ENCODE measurements around the gene PNPLA2.

PNPLA2 gene

DNA sequence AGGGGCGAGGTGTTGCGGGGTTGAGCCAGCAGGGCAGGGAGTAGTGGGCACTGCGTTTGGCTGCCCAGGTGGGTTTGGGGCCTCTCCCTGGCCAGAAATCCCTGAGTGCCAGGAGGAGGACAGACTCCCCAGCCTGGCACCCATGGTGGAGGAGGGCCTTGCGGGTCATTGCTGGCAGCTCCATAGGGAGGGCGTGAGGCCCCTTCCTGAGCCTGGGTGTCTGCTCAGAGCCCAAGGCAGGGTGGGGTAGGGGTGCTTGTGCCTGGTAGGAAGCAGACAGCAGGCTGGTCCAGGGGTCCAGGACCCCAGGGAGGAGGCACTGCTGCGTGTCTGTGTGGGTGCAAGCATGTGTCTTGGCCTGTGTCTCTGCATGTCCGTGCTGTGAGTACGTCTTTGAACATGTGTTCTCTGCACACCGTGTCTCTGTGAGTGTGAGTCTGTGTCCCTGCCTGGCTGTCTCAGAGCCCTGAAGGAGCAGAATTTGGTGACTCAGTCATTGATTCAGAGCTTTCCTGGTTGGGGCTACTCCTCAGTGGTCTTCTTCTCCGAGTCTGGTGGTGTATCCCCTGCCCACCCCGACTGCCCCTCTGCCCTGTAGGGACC is 27.9 kb downstream of the PNPLA2 start:
- no peak for DNase-seq

DNA sequence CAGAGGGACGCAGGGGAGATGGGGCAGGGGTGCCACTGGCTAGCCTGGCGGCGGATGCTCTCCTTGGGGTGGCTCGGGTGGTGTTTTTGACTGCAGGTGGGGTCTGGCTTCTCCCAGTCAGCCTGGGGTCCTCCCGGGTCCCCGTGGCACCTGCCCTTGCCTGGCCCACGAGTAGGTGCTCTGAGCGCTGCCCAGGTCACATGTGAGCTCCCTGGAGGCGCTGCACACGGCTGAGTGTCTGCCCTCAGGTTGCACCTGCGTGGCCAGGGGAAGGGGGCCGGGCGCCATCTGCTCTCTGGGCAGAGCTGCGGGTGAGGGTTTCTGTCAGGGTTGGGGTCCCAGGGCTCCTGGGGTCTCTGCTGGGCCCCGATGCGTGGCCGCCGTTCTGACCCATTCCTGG is 29.2 kb downstream of the PNPLA2 start:
- DNase-seq = no peak

DNA sequence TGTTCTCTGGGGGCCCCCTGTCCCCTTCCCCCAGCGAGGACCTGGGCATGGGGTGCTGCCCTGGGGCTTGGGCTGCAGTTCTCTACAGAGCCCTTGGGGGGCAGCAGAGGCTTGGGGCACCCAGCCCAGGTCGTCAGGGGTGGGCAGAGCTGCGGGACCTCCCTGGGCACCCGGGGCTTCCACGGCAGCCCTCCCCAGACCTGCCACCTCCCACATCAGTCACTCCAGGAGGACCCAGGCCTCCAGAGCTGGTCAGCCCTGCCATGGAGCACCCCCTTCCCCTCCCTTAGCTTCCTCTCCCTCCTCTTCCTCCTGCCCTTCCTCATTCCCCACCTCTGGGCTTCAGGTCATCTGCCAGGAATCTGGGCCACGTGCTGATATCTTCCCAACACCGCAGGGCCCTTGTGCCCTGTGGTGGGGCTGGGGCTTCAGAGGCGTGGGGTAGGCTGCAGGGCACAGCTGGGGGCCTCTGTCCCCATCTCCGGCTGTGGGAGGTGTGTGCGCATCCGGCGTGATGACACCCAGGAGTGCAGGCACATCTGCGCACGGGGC is 29.7 kb downstream of the PNPLA2 start:
- peak; percentile 73 for DNase-seq

DNA sequence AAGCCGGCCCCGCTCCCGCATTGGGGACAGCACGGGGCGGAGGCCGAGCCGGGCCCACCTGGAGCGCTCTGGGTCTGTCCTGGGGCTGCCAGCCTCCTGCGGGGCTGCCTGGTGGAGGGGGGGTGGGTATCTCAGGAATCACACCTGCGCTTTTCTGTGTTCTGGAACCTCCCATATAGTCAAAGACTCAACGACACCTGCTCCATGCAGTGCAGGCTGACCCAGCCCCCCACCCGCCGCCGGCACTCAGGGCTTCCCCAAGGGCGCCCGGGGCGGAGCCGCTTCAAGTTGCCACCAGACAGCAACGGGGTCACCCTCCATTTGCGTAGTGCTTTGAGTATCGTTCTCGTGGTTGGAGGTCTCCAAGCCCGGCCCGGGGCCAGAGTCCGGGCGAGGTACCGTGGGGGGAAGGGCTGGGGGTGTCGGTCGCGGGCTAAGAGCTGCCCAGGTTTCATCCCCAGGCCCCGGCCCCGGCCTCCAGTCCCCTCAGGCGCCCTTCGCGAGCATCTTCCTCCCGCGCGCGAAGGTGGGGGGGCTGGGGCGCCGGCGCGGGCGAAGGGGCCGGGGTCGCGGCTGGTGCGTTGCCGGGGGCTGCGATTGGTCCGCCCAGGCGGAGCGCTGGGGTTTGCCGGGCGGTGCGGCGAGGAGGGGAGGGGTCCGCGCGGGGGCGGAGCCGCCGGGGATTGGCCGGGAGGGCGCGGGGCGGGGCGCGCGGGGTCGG is 30.6 kb downstream of the PNPLA2 start:
- DNase-seq = peak; percentile 48

DNA sequence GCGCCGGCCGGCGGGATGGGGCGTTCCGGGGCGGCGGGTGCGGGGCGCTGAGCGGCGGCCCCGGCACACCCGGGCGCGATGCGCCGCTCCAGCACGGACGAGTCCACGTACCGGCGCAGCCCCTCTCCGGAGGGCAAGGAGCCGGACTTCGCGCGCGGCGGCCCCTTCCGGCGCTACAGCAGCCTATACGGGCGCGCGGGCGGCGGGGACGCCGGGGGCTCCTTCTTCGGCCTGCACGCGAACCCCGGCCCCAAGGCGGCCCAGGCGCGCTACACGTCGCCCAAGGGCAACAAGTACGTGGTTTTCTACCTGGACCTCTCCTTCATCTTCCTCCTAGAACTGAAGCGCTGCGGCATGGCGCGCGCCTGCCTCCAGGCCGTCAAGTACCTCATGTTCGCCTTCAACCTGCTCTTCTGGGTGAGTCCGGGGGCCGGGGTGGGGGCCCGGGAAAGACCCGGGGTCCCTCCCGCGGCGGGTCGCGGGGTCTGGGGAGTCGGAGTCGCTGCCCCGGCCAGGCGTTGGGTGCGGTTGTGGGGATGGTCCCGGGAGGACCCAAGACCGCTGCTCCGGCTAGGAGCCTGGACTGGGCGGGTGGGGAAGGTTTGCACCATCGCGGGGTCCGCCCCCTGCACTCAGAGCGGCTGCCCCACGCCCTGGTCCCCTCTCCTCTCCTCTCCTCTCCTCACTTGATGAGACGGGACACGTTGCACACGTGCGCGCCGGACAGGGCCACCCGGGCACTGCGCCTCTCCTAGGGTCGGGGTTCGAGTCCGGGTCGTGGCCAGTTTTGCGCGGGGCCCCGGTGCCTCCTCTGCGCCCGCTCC is 31.4 kb downstream of the PNPLA2 start:
- no peak for DNase-seq

DNA sequence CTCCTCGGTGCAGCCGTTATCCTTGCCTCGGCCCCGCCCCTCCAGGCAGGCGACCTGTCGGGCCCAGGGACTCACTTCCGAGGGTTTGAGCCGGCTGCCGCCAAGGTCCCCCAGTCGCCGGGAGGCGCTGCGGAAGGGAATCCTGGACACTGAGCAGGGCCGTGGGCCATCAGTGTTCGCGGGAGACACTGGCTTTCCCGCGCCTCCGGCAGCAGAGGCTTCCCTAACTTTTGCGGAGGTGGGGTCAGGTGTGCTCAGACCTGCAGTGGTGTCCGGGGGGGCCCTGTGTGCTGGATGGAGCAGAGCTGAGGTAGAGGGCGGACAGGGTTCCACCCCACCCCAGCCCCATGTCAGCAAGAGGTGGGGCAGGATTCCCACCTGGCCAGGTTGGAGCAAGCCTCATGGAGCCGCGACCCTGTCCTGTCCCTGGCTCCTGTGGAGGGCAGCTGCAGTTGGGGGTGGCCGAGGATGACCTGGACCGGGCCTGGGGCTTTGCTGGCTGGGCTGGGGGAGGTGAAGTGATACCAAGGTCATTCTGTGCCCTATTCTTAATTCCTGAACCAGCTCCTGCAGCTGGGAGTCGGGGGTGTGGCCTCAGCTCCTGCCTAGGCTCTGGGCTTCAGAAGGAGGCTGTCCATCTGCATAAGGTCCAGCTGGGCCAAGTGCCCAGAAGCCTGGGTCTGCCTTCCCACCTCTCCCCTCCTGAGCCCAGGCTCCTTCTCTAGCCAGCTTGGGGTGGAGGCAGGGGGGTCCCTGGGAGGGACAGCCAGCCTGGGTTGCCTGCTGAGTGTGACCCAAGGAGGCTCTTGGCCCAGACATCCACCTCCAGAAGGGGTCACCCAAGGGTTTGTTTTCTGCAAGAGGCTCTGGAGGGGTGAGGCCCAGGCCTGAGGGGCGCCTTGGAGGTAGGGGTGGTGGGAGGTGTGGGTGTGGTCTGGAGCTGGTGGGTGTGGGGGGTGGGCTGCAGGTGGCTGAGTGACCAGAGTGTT is 32.4 kb downstream of the PNPLA2 start:
- DNase-seq = no peak

DNA sequence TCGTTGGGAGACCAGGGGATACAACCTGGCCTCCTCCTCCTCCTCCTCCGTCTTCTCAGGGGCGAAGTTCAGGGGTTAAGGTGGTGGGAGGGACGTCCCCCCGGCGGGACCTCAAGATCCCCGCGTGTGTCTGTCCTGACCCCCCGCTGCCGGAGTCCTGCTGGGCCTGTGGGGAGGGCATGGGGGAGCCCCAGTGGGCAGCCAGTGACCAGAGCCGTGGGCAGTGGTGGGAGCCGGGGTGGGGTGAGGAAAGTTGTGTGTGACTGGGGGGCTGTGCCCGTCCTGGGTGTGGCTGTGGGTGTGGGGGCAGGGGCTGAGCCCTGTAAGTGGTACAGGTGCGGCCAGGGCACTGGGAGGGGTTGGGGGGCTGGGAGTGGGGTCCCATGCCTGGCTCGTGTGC is 34.0 kb downstream of the PNPLA2 start:
- DNase-seq = no peak

DNA sequence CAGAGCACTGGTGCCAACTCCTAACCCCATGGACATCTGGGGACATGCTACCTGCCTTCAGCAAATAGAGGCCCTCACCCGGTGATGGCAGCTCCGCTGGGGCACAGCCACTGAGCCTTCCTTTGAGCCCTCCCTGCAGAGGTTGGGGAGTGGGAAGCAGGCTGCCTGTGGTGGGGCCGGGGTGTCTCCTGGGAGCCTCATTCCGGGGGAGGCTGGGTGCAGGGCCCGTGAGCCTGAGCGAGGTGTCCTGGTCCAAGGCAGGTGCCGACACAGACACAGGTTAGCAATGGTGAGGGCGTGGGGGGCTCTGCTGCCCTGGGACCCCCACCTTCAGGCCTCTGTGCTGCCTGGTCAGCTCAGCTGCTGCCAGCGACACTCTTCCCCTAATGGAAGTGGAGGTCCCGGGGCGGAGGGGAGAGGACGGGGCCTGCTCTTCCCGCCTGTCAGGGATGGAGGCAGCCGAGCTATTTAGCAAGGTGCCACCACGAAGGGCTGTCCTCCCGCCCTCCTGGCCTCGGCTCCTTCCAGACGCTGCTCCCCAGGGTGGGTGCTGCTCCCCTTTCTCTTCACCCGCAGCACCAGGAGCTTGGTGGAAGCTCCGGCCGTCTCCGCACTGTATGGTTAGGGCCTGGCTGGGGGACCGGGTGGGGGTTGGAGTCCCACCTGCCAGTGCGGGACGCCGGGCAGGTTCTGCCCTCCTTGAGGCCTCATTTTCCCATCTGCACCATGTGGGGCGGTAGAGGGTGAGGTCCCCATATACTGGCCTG is 35.2 kb downstream of the PNPLA2 start:
- DNase-seq = no peak

DNA sequence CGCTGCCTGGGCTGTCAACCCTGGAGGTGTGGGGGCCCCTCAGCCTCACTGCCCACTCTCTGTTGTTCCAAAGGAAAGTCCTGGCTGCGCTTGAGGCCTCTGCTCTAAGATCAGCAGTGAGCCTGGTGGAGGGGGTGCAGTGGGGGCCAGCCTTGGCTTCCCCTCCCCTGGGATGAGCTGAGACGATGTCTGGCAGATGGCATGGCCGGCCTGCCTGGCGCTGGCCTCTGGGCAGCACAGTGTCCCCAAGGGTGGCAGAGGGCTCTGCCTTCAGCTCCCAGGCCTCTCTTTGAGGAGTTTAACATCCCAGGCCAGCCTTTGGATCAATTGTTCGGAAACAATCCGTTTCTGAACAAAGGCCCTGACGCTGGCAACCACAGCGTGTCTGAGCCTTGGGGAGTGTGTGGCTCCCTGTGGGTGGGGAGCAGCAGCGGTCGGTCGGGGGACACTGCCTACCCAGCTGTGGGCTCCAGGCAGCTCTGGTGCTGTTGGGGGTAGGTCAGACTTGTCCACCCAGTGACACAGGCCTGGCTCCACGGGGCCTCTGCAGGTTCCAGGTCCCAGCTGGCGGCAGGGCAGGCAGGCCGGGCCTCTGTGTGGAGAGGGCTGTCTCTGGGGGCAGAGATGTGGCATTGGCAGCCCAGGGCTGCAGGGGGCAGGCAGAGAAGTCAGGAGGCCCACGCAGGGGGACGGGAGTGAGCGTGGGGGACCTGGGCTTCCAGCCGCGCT is 36.1 kb downstream of the PNPLA2 start:
- no peak for DNase-seq

DNA sequence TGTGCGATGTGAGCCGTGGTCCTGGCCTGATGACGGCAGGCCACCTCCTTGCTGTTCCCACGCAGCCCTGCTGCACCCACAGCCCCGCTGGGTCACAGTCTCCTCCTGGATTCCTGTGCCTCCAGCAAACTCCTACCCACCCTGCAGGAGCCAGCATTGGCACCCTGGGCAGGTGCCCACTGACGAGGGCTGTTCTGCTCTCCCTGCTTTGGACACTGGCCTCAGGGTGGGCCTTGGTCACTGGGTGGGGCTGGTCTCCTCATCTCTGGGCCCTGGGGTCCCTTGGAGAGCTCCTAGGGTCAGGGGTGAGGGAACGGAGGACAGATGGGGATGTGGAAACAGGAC is 36.6 kb downstream of the PNPLA2 start:
- DNase-seq = no peak

DNA sequence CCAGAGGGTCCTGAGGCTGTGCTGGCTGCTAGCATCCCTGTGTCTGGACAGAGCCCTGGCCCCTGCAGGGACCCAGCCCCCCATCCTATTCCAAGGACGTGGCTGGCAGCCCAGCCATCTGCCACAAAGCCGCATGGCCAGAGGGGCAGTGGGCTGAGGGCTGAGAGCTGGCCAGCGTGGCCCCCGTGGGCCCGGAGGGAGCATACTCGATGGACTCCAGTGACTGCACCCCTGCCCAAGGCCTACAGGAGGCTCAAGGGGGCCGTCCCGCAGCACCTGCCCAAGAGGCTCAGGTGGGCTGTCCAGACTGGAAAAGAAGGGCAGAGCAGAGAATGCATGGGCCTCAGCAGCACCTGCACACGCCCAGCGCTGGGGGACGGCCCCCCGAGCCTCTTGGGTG is 37.1 kb downstream of the PNPLA2 start:
- DNase-seq = no peak

DNA sequence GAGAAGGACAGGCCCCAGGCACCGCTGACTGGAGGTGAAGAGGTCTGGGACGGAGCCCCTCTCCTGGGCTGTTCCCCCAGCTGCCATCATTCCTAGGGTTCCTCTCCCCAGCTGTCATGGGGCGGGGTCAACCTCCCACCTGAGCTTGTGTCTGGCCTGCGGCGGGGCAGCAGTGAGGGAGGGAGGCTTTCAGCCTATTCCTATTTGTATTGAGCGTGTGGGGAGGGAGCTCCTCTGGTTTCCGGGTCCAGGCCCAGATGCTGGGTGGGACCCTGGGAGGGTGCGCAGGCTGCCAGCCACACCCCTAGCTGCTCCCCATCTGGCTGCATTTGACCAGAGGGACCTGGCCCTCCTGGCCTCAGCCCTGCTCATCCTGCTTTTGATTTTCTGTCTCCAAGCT is 37.7 kb downstream of the PNPLA2 start:
- DNase-seq = no peak

DNA sequence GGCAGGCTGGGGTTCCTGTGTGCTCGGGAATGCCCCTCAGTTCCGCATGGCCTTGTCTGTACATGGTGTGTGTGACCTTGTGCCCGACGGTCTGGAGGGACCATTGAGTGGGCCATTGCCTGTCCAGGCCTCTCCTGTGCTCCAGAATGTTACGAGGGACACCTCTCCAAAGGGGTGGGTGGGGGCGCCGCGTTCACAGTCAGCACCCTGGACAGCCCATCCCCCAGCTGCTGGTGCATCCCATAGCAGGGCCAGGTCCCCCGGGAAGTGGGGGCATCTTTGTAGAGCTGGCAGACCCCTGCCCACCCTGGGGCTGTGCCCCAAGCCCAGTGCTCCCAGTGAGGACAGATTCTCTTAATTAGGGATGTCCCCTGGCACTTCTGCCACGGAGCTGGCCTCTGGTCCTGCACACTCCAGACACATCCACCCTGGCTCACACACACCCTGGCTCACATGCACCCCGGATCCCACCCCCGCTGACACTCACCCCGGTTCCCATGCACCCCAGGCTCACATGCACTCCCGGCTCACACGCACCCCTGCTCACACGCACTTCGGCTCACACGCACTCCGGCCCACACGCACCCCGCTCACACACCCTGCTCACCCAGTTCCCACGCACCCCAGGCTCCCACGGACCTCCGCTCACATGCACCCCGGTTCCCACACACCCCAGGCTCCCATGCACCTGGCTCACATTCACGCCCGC is 39.5 kb downstream of the PNPLA2 start:
- no peak for DNase-seq

DNA sequence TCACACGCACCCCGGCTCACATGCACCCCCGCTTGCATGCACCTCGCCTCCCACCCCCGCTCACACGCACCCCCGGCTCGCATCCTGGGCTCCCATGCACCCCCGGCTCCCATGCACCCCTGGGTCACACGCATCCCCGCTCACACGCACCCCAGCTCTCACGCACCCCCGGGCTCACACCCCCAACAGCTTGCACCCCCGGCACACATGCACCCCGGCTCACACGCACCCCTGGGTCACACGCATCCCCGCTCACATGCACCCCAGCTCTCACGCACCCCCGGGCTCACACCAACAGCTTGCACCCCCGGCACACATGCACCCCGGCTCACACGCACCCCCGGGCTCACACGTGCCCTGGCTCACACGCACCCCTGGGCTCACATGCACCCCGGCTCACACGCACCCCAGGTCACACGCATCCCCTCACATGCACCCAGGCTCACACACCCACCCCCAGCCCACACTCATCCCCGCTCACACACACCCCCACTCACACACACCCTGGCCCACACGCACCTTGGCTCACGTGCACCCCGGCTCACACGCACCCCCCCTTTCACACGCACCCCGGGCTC is 40.1 kb downstream of the PNPLA2 start:
- DNase-seq = no peak

DNA sequence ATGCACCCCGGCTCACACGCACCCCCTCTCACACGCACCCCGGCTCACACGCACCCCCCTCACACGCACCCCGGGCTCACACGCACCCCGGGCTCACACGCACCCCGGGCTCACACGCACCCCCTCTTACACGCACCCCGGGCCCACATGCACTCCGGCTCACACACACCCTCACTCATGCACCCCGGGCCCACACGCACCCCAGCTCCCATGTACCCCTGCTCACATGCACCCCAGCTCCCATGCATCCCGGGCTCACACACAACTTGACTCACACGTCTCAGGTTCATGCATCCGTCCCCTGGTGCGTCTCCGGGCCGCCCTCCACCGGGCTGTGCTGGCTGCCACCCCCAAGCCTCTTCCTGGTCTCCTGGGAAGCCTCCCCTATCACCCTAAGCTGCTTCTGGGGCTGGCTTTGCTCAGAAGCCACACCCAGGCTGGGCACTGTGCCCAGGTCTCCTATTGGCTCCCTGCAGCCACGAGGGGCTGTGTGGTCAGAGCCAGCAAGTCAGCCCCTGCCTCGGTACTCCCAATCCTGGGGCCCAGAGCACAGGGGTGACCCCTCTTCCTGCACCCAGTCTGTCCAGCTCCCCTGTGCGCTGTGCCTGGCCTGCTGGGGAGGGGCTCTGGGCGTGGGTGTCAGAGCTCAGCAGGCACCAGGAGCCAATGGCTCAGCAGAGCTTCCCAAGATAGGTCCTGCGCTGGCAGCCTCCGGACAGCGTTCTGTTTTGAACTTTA is 40.8 kb downstream of the PNPLA2 start:
- DNase-seq = no peak

DNA sequence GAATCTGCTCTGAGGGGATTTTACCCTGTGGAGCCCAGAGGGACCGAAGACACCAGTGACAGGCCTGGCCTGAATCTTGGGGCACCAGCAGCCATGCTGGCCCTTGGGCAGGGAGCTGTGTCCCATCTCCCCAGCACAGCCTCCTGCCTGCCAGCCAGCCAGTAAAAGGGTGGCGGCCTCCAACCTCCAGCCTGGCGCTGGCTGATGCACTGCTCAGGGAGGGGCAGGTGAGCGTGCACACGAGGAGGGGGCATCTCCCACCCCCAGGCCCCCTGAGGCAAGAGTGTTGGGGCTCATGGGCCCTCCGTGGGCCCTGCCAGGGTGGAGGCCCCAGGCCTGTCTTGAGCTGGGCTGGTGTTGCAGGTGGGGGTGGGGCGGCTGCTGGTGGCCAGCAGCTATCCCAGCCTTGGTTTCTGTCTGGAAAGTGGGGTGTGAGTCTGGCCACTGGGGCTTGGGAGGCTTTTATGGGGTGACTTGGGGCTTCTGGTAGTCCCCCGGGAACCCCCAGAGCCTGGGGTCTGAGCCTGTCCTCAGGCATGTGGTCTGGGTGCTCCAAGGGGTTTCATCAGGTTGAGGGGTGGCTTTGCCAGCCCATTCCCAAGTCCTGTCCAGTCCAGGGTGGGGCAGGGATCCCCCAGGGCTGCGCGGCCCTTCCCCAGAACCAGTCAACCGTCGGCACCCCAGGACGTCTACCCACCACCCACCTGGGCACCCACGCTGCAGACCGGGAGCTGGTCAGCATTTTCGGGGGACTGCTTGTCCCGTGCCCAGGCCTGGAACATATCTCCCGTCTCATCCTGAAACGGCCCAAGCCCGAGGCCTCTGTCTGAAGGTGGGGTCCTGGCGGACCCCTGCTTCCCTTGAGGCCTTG is 41.8 kb downstream of the PNPLA2 start:
- DNase-seq = no peak

DNA sequence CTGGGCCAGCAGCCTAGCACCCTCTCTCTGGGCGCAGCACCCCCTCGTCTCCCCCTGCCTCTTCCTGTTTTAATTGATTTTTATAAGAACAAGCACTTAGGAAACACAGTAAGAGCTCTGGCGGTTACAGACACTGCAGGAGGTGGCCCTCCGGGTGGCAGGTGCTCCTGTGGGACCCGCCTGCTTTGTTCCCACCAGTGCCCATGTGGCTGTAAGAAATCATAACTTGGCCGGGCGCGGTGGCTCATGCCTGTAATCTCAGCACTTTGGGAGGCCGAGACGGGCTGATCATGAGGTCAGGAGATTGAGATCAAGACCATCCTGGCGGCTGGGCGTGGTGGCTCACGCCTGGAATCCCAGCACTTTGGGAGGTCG is 42.4 kb downstream of the PNPLA2 start:
- no peak for DNase-seq

DNA sequence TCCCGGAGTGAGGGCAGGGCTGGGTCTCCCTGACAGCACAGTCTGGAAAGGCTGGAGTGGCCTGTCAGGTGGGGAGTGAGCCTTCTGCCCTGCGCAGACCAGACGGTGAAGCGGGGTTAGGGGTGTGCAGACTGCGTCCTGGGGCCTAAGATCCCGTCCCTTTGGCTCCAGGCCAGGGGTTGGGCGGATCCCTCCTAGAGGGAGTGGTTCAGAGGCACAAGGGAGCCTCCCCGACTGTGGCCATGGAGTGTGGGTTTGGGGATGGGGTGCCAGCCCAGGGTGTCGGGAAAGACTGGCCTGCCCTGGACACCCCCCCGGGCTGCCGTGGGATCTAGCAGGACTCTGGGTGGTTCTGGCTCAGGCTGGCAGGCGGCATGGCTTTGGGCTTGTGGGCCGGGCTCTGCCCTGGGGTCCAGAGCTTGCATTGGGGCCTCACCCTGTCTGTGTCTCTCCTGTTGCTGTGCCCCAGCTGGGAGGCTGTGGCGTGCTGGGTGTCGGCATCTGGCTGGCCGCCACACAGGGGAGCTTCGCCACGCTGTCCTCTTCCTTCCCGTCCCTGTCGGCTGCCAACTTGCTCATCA is 43.5 kb downstream of the PNPLA2 start:
- DNase-seq = no peak
